ENCODE results near the gene JAKMIP1.
"Not testable (repeated sequence)": the region's sequence is repeated elsewhere in the genome, so short reads cannot be mapped to it uniquely, and the experiment has no call there.

JAKMIP1 gene

GRCh38 chr4:6229671-6230501, 29.5 kb upstream of the JAKMIP1 start:
- no peak for DNase-seq

DNA sequence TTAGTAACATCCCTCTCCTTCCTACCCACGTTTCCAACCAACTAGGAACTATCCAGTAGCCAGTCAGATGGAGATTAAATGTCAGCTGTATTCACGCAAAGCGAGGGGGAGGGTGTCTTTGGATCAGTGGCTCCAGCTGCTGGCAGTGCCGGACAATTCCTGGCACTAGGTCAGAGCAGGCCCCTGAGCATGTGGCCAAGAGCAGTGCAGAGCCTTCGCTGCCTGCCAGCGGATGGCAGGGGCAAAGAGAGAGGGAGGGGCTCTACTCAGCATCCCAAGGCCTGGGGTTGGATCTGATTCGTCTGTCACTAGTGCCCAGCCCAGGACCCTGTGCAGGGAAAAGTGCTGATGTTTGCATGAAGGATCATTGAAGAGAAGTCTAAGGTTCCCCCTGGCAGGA, 28.7 kb upstream of the JAKMIP1 start:
- DNase-seq, result peak in 49 of 56 donors; percentile 11 to 83 (median 57)

- DNase-seq, result peak in 7 of 56 donors; percentile 15 to 43 (median 28)
These were observed 28.1 kb upstream of the JAKMIP1 start for GRCh38 chr4:6228158-6229067.

DNA sequence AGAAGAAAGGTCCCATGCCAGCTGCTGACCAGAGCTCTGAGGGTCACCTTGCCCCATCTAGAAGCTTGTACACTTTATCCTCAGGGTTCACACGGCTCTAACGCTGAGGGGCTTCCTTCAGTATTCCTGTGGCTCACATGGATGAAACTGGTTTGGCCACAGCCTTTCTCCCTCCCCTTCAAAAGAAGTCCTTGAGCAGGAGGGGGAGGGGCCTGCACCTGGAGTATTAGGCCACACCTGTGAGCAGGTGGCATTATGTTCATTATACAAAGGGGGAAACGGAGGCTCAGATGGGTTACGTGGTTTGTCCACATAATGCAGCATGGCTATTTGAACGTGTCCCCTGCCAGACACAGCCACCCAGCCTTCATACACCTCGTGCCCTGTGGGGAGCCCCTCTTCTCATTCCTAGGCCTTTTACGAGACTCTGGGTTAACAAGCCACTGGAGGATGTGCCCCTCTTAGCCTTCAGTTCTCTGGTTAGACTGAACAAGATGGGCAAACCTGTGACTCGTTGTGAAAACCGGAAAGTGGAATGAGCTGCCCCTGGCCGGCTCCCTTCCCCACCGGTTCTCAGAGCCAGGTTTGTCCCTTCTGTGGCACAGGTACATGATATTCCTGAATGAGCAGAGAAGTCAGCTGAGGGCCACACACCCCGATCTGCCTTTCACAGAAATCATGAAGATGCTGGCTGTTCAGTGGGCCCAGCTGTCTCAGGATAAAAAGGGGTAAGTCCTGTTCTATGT, 27.2 kb upstream of the JAKMIP1 start:
- DNase-seq, result no peak

DNA sequence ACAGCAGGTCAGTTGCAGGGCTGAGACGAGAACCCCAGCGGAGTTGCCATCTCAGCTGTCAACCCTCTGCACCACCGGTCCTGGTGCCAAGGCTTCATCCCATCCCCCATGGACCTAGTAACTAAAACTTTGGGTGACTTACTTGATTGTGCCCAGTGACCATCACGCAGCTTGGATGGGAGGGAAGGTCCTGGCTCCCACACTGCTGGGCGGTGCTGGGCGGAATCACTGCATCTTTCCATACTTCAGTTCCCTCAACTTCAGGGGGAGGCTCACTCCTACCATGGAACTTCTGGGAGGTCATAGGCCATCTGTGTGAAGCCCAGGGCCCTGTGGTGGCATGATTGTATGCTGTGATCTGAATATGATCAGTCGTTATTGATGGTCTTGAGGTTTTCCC, 26.2 kb upstream of the JAKMIP1 start:
- no peak for DNase-seq

DNA sequence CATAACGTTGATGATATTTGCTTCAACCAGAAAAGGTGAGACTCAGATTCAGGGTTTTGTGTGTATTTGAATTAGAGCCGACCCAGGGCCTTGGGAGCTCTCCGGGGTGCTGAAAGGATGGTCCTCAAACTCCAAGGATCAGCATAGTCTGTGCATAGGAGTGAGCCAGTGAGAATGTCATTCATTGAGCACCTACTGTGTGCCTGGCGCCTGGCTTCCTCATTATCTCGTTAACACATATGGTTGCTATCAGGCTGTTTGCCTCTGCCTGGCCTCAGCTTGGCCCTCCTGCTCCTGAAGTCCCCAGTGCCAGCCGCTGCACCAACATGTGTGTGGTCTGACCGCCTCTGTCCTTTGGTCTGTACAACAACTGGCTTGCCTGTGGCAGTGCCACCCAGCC, 25.1 kb upstream of the JAKMIP1 start:
- DNase-seq, result no peak

GRCh38 chr4:6224735-6225134, 24.4 kb upstream of the JAKMIP1 start:
- peak in 21 of 56 donors; percentile 8 to 78 (median 43) for DNase-seq

- DNase-seq, result peak in 14 of 56 donors; percentile 10 to 52 (median 30)
These were observed 22.5 kb upstream of the JAKMIP1 start for GRCh38 chr4:6222761-6223292.

- peak in 44 of 56 donors; percentile 11 to 81 (median 60) for DNase-seq
These were observed 21.8 kb upstream of the JAKMIP1 start for GRCh38 chr4:6221851-6222760.

- DNase-seq, result peak in 25 of 56 donors; percentile 20 to 73 (median 49)
These were observed 21.0 kb upstream of the JAKMIP1 start for GRCh38 chr4:6221301-6221850.

GRCh38 chr4:6217716-6218381, 17.5 kb upstream of the JAKMIP1 start:
- DNase-seq, result no peak

DNA sequence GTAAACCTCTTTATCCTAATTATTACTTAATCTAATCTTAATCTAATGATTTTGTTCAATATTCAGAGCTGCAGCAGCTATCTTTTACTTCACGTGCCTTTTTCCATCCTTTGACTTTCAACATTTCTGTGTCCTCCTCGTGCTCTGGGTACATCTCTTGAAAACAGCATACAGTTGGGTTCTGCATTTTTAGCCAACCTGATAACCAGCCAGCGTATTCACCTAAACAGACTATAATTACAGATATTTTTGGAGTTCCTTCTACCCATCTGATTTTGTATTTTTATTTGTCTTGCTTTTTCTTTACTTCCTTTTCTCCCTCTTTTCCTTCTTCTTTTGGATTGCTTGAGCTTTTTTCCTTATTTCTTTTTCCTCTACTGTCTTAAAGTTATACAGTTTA, 16.2 kb upstream of the JAKMIP1 start:
- DNase-seq, result no peak

DNA sequence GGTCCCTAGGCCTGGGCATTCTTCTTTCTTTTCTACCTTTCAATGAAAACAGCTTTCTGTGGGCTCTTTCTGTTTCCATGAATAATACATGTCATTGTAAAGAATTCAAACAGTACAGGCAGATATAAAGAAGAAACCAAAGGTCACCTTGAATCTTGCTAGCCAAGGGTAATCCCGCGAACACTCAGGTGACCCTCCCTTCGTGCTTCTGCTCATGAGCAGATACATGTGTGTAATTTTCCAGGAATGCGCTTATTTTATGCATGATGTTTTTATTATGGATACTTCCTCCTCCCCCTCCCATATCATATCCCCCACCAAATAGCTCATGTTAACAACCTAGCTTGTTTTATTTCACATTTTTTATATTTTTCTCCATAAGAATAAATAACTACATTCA, 9.6 kb upstream of the JAKMIP1 start:
- no peak for DNase-seq

GRCh38 chr4:6209291-6209690, 8.9 kb upstream of the JAKMIP1 start:
- not testable (repeated sequence) for DNase-seq

DNA sequence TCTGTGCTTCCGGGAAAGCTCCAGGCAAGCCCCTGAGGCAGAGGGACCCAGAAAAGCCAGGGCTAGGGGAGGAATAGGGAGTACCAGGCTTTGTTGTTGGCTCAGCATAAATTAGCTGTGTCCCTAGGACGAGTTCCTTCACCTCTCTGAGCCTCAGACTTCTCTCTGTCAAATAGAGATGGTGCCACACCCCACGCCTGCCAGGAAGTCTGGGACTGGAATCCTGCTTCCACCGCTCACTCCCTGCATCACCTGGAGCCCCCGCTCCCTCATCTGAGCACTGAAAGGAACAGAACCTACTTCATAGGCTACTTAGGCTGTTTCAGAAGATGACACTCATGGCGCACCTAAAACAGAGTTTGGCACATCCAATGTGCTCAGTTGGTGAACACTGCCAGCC, 8.1 kb upstream of the JAKMIP1 start:
- DNase-seq, result no peak

DNA sequence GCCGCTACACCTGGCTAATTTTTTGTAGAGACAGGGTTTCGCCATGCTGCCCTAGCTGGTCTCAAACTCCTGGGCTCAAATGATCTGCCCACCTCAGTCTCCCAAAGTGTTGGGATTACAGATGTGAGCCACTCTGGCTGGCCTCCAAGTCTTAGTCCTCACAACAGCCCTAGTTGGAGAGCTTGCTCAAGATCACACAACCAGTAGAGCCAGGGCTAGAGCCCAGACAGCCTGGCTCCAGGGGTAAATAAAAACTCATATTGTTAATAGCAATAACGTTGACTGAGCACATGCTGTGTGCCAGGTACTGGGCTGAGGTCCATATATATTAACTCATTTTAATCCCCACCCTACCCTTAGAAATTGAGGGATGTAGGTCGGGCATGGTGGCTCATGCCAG, 7.3 kb upstream of the JAKMIP1 start:
- no peak for DNase-seq

GRCh38 chr4:6206771-6207290, 6.5 kb upstream of the JAKMIP1 start:
- DNase-seq, result no peak

GRCh38 chr4:6205973-6206372, 5.6 kb upstream of the JAKMIP1 start:
- no peak for DNase-seq

GRCh38 chr4:6205567-6205931, 5.2 kb upstream of the JAKMIP1 start:
- DNase-seq, result no peak

Measured in nucleus accumbens (tissue), 56 donors.